Ovary (tissue), 3 donors: Measurements from ENCODE around the gene DEPDC5.
A peak's percentile ranks its signal among the peaks of the same experiment; 100 is the strongest.

Experiments used
- CTCF ChIP-seq, 3 donors: fragments of 450-650 bp in 2 of 3; fragments of 200-600 bp in 1 of 3; IDR thresholded peaks; one replicate each; pipeline versions ENCODE4 v1.5.1 to v1.8.0; 2016 to 2022; ENCODE audit warnings: antibody characterized with exemption in 3 of 3, mild to moderate bottlenecking in 1 of 3
- EP300 ChIP-seq: sonication (generic); formaldehyde crosslinking; IDR thresholded peaks from one replicate; pipeline ENCODE4 v1.6.1; 2017; ENCODE audit warnings: antibody characterized with exemption
- POLR2A ChIP-seq: fragments of 450-650 bp; IDR thresholded peaks from one replicate; pipeline ENCODE4 v1.6.1; 2017; ENCODE audit warnings: antibody characterized with exemption, mild to moderate bottlenecking, moderate library complexity
- donor health status: DM: no; HTN: no; CAD: no.

GRCh38 chr22:31749636-31750364 is 4.0 kb upstream of the DEPDC5 start, which contains the start of gene PRR14L:
- TF ChIP-seq CTCF (IDR thresholded peaks at IDR 0.05), result no peak
- peak; percentile 60 for TF ChIP-seq POLR2A
- TF ChIP-seq EP300, result no peak
